Heart left ventricle (tissue), 13 donors: ENCODE results near the gene SMG7.

Experiments
- CTCF ChIP-seq, 12 donors: fragments of 200-600 bp; sonication (generic) in 4 of 12; IDR thresholded peaks; one replicate each; pipeline versions ENCODE4 v1.5.0 to v1.8.0; 2018 to 2022; ENCODE audit warnings: antibody characterized with exemption in 12 of 12, mild to moderate bottlenecking in 5 of 12
- POLR2A ChIP-seq, 2 donors: fragments of 450-650 bp; IDR thresholded peaks; one replicate each; pipeline ENCODE4 v1.6.1; 2017; ENCODE audit warnings: antibody characterized with exemption in 2 of 2, mild to moderate bottlenecking in 2 of 2, moderate library complexity in 2 of 2
- donor health status: ischemic (EF 13 %, LVEDD 7.1; RV severe dilation, severe dysfunction).
- donor health status: DM: no; HTN: yes; CAD: no.
- donor health status: DM: no; HTN: no; CAD: no.
- donor health status: ischemic (EF 25% LVEDD 6.9; RV normal size, moderate dysfunction).
- donor health status: ischemic (EF 25% LVEDD 5.7; RV mildly dilated, moderate dysfunction).
- donor health status: ischemic (EF 35%, LVEDD 5.7; RV mildly dilated, moderate dysfunction).
- donor health status: nonischemic (EF 11% LVEDD 7.7; RV severe dilation, severe dysfunction).
- donor health status: DM: yes; HTN: yes; CAD: no.
- donor health status: PGD.
- donor health status: ischemic (EF 29% LVEDD 5.4; RV normal size, mild dysfunction).
- donor health status: nonischemic (EF 23%, LVEDD 6.1; RV moderate dilation, normal function).

- no peak for TF ChIP-seq CTCF (IDR thresholded peaks at IDR 0.05)
- TF ChIP-seq POLR2A (IDR thresholded peaks at IDR 0.05), result no peak
Observed at GRCh38 chr1:183456826-183457225, 15.5 kb upstream of the SMG7 start.
